Ecto neural progenitor cell (in vitro differentiated cells): Measurements from ENCODE around the gene EDEM1.
"Not testable (repeated sequence)": the region's sequence is repeated elsewhere in the genome, so short reads cannot be mapped to it uniquely, and the experiment has no call there.

Experiments used
- DNase-seq: peaks from one replicate; pipeline ENCODE4 v3.0.0-alpha.2; 2018; ENCODE audit warnings: low spot score

Gene EDEM1

GRCh38 chr3:5233026-5233425, 45.5 kb downstream of the EDEM1 start:
- DNase-seq: no peak

DNA sequence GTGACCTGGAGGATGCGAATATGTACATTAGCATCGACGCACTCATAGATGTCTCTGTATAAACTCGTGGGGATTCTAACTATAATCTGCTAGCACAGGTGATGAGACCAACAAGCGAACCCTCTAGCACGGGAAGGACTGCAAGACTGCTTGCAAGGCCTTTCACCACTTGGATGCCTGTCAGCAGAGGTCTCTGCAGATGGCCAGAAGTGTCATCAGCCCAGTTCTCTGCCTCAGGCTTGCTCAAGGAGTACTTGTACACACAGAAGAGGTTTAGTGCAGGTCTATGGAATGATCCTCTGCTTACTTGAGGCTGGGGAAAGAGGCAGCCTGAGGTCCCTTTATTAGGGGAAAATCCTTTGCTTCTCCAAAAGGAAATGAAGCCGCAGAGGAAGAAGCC, 48.1 kb downstream of the EDEM1 start:
- DNase-seq: no peak

- no peak for DNase-seq
Measured at GRCh38 chr3:5238545-5238944, 51.0 kb downstream of the EDEM1 start.

GRCh38 chr3:5239602-5240001, 52.1 kb downstream of the EDEM1 start:
- no peak for DNase-seq

DNA sequence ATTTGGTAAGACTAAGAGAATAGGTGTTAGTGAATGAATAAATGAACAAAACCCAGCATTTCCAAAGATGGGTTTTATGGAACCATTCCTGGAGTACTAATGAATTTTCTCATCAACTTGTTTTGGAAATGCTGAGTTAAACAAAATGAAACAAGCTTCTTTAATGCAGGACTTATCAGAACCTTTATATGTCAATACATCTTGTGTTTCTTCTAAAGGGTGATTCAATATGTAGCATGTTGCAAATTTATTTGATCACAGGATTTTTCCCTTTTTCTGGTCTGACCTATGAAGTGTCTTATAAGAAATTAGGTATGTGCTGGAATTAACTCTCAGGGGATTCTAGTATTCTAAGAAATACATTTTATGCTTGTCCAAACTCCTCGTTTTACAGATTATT, 53.2 kb downstream of the EDEM1 start:
- DNase-seq: no peak

DNA sequence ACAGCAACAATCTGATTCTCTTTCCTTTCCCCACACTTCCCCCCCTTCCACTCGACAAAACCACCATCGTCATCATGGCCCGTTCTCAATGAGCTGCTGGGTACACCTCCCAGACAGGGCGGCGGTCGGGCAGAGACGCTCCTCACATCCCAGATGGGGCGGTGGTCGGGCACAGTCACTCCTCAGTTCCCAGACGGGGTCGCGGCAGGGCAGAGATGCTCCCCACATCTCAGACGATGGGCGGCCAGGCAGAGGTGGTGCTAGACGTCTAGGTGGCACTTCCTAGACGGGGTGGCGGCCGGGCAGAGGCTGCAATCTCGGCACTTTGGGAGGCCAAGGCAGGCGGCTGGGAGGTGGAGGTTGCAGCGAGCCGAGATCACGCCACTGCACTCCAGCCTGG, 55.3 kb downstream of the EDEM1 start:
- not testable (repeated sequence) for DNase-seq

DNA sequence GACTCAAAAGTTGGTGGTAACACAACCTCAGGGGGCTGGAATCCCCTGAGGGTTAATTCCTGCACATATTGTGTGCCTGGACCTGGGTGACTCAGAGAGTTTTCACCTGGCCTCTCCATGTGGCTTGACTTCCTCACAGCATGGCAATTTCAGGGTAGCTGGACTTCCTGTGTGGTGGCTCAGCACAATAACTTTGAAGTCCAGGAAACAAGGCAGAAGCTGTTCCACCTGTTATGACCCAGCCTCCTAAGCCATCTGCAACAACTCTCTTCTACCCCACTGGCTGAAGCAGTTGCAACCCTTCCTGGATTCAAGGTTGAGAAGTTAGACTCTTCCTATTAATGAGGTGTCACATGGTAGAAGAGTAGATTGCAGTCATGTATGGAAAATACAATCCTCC, 58.4 kb downstream of the EDEM1 start:
- no peak for DNase-seq

DNA sequence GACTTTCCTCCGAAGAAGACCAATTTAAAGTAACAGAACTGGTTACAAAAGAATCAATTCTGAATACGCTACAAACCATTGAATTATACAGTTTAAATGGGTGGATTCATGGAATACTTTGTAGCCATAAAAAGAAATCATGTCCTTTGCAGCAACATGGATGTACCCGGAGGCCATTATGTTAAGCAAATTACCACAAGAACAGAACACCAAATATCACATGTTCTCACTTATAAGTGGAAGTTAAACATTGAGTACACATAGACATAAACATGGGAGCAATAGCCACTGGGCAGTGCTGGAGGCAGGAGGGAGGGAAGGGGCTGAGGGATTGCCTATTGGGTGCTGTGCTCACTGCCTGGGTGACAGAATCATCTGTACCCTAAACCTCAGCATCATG, 61.3 kb downstream of the EDEM1 start:
- no peak for DNase-seq

DNA sequence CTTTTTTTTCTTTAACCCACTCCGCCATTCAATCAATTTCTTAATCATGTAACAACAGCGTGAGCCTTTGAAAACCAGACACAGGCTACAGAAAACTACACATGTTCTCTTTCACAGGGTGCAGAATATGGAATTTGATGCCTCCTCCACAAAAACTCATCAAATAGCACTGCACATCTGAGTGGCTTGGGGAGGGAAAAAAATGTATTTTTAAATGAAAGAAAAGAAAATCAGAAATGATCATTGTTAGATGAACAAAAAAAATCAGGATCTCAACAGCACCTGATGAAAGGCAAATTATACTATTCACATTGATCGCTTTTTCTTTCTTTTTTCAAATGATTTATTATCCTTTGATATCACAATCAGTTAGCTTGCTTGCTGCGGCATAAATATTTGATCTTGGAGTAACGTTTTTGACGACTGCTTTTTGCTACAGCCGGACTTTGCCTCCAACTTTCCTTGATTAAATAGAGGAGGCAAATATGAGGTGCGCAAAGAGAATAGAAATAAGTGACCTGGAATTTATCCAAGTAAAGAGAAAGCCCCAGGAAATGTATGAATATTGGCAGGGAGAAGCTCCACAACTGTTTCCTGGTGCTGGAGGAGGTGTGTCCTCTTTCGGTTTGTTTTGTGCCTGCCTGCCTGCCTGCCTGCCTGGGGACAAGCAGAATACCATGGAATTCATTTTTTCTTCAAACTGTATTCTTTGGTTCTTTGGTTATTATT, 63.1 kb downstream of the EDEM1 start:
- DNase-seq: no peak

DNA sequence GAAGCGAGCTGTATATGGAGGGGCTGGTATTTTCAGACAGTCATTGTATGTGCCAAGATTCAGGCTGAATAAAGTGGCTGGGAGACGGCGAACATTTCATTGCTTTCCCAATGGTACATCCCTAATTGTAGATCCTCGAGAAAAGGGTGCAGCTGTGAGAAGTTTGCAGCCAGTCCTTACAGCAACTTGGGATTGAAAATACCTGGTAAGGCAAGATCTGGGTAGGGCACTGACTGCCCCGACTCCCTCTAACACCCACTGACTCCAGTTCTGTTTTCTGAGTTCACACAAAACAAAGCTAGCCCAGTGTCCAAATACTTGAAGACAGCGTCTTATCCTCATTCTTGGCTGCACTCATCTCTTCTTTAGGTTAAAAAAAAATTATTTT, 63.7 kb downstream of the EDEM1 start:
- no peak for DNase-seq

GRCh38 chr3:5252131-5252530, 64.6 kb downstream of the EDEM1 start:
- DNase-seq: no peak

DNA sequence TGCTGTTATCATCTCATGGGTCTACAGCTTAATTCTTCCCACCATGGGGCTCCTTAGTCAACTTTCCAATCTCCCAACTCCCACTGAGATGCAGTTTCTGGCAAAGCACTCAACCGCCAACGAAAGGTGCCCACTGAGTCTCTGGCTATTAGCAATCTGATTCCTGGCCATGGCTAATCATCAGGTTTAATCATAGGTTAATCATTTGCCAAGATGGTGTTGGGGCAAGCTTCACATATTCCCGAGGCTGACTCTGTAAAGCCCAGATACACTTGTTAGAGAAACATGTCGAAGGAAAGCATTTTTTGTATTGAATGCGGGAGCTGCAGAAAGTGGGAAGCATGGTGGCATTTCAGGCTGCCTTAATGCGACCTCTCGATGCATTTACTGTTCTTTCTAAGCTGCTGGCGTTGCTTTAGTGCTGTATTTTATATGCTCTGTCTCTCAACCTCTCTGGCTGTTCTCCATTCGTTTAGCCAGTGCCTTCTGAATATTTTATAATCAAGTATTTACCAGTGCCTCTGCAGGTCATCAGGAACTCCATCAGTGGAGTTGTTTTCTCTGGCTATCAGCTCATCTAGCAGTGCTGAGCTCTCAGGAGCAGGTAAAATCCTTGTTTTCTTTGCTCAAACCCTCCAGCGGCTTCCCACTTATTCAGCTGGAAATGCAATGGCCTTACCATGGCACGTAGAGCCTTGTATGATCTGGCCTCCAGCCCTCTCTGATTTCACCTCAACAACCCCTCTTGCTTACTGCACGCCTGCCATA, 67.0 kb downstream of the EDEM1 start:
- DNase-seq: no peak

GRCh38 chr3:5255404-5256344, 68.2 kb downstream of the EDEM1 start:
- no peak for DNase-seq

DNA sequence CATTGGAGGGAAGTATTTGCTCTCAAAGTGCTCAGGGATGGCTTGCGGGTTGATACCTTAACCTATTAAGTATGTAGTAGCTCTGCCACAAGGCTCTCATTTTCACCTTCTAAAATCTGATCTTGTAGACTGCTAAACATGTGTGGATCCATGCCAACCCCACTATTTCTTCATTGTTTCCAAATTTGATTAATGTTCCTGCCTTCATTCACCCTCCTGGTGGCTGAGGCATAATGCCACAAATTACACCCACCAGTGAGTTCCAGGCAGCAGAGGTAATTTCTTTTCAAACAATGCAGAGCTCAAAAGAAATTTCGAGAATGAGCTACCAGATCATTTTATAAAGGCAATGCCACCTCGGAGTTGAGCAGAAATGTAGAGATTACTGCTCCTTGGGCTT, 71.0 kb downstream of the EDEM1 start:
- no peak for DNase-seq

- no peak for DNase-seq
Measured at GRCh38 chr3:5260992-5261501, 73.5 kb downstream of the EDEM1 start.

GRCh38 chr3:5262507-5262906, 75.0 kb downstream of the EDEM1 start:
- no peak for DNase-seq

GRCh38 chr3:5264093-5264600, 76.6 kb downstream of the EDEM1 start:
- DNase-seq: no peak

DNA sequence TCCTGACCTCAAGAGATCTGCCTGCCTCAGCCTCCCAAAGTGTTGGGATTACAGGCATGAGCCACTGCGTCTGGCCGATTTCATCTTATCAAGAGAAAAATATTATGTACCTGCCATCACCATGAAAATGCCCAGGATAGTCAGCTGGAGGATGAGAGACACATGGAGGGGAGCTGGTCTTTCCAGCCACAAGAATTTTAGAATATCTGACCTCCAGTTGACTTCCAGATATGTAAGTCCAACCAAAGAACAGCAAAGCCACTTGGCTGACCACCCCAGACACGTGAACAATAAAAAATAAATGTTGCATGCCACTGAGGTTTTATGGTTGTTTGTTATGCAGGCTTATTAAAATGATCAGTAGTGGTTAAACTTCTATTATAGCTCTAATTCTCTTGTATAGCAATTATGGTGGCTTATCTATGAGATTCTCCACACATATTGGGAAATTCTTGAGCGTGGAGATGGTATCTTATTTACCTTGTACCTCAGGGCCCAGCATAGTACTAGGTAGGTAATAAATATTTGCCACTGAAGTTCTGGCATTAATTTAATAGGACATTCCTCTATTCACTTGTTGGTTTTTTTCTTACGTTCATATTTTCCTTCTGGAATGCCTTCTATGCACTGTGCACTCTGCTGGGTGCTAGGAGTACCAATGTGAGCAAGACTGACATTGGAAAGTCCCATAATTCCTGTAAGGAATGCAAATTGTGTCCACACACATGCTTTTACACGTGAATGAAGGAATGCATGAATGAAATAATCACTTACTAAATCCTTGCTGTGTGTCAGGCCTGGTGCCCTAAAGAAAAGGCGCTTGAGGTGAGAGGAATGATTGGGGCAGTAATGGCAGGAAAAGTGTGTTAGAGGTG, 77.6 kb downstream of the EDEM1 start:
- DNase-seq: no peak

GRCh38 chr3:5267252-5267651, 79.7 kb downstream of the EDEM1 start:
- no peak for DNase-seq

DNA sequence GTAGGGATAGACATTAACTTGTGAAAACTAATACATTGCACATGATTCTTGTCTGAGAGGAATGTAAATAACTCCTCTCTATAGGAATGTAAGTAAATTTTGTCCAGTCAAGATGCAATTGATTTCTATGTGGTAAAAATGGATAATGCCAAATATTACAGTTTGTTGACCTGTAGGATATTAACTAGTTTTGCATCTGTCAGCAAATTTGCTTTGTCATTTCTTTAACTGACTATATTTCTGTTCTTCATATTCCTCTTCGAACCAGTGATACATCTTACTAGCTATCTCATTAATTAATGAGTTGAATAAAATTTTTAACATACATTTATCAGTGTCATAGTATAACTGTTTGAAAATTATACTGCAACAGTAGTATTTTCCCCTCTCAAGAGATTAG, 80.4 kb downstream of the EDEM1 start:
- DNase-seq: no peak
